ENCODE results near the gene GP9.

GP9 gene

DNA sequence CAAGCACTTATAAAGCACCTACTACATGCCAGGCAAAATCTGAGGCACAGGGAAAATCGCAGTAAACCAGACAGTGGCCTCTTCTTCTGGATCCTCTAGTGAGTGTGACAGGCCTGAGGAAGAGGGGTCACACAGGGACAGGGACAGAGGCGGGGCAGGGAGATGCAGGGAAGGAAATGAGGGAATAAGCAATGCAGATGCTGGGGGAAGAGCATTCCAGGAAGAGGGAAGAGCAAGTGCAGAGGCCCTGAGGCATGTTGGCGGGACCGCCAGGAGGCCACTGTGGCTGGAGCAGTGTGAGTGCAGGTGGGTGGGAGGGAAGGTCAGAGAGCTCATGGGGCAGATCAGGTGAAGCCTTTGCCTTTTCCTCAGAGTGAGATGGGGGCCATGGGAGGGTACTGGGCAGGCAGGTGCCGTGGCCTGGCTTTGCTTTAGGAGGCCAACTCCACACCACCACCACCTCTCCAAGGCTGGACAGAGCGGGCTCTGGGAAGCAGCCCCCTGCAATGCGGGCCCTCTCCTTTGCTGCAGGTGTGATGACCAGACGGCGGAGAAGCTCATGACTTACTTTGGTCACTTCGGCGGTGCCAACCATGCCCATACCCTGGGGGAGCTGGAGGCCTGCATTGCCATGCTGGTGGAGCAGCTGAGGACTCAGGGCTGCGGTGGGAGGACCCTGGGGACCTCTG, 26.8 kb upstream of the GP9 start:
- TF ChIP-seq, protein P1, sequence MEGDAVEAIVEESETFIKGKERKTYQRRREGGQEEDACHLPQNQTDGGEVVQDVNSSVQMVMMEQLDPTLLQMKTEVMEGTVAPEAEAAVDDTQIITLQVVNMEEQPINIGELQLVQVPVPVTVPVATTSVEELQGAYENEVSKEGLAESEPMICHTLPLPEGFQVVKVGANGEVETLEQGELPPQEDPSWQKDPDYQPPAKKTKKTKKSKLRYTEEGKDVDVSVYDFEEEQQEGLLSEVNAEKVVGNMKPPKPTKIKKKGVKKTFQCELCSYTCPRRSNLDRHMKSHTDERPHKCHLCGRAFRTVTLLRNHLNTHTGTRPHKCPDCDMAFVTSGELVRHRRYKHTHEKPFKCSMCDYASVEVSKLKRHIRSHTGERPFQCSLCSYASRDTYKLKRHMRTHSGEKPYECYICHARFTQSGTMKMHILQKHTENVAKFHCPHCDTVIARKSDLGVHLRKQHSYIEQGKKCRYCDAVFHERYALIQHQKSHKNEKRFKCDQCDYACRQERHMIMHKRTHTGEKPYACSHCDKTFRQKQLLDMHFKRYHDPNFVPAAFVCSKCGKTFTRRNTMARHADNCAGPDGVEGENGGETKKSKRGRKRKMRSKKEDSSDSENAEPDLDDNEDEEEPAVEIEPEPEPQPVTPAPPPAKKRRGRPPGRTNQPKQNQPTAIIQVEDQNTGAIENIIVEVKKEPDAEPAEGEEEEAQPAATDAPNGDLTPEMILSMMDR (IDR thresholded peaks at IDR 0.05; ENCODE audit: low read depth, low read length, missing control alignments) = no peak
- H3K4me3 ChIP-seq (replicated peaks; ENCODE audit: low read depth, low read length) = no peak overlapping the region
- no peak for DNase-seq (ENCODE audit: extremely low read depth, low read depth)

DNA sequence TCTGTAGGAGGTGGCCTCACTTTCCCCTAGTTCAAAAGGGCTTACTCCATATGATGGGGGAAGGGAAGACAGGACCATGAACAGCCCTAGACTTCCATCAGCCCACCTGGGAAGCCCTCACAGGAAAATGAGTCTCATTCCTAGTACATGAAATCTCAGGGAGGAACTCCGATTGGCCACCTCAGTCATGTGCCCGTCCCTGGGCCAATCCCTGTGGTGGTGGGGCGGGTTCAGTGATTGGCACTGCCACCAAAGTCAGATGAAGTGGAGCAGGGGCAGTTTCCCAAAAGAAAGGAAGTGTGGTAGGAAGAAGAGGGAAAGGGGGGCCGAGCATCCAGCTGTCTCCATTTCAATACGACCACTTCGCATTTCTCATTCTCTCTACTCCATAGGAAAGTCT, 25.9 kb upstream of the GP9 start:
- DNase-seq (ENCODE audit: extremely low read depth, low read depth) = no peak
- H3K4me3 ChIP-seq (replicated peaks; ENCODE audit: low read depth, low read length) = no peak overlapping the region
- TF ChIP-seq, protein P1 (IDR thresholded peaks at IDR 0.05; ENCODE audit: low read depth, low read length, missing control alignments) = no peak

DNA sequence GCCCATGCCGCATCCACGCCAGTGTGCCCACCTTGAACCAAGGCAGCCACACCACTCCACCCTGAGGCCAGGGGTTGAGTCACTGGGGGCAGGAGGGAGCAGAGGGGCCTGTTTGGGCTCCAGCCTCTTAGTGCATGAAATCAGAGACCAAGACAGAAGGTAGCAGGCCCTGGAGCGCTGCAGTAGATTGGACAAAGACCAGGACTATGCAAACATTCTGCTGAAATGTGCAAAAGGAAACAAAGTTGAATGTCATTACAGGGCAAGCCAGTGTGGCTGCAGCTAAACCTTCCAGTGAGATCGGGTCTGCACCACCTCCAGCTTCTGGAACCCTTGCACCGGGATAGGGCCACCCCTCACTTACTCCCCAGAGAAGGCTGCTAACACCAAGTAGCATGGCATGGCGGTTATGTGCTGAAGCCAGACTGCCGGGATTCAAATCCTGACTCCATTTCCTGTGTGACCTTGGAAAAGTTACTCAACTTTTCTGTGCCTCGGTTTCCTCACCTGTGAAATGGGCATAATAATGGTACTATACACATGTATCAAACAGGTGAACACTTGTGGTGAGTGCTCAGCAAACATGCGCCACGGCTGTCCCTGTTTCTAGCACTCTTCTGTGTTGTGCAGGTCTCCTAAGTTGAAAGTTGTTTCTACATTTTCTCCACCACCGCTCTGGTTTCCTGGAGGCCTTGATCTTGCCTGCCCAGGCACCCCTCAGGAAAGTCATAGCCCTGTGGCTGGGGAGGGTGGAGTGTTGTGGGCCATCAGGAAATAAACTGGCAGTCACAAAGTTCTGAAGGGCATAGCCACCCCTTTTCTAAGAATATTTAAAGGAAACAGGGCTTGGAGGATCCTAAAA, 25.0 kb upstream of the GP9 start:
- no peak overlapping the region for H3K4me3 ChIP-seq (replicated peaks; ENCODE audit: low read depth, low read length)
- no peak for DNase-seq (ENCODE audit: extremely low read depth, low read depth)
- TF ChIP-seq, protein P1 (IDR thresholded peaks at IDR 0.05; ENCODE audit: low read depth, low read length, missing control alignments) = no peak

DNA sequence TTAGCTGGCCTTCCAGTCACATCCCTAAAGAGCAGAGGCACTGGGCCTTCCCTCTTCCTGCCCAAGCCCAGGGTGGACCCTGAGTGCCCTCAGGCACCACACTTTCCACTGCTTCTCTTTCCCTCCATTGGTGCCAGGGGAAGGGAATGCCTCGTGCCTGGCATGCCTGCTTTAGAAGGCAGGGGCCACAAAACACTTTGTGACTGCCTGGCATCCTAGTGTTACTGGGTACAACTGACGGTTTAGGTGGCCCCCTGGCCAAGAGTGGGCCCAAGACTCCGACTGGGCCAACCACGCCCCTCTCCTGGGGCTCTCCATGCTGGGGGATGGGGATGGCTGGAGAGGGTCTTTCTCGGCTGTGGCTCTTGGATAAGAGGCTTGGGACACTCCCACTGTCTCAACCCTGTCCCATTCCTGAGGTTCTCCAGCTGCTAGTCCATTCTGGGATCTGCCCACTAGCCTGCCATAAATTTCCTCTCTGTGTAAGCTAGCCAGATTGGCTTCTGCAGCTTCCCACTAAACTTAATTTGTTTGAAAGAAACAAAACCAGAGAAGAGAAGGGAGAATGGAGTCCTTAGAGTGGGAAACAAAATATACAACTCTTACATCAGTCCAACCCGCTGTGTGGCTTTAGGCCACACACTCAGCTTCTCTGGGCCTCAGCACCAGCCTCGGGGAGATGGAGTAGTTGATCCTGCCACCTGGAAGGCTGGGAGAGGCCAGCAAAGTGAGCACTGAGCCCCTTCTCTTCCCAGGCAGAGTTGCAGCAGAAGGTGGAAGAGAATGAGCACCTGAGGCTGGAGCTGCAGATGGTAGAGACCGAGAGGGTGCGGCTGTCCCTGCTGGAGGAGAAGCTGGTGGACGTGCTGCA, 24.1 kb upstream of the GP9 start:
- TF ChIP-seq, protein P1 (IDR thresholded peaks at IDR 0.05; ENCODE audit: low read depth, low read length, missing control alignments) = no peak
- DNase-seq (ENCODE audit: extremely low read depth, low read depth) = no peak
- no peak overlapping the region for H3K4me3 ChIP-seq (replicated peaks; ENCODE audit: low read depth, low read length)

DNA sequence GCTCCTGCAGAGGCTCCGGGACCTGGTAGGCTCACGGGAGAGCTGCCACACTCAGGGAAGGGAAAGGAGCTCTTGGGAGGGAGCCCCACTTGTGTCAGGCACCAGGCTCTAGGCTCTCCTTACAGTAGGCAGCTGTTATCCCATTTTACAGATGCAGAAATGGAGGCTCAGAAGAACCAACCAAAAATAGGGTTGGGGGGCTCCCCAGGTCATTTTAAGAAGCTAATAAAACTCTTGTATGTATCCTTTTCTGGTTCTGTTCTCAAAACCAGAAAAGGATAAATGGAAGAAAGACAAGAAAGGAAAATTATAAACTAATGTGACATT, 23.5 kb upstream of the GP9 start:
- no peak overlapping the region for H3K4me3 ChIP-seq (replicated peaks; ENCODE audit: low read depth, low read length)
- DNase-seq (ENCODE audit: extremely low read depth, low read depth) = no peak
- TF ChIP-seq, protein P1 (IDR thresholded peaks at IDR 0.05; ENCODE audit: low read depth, low read length, missing control alignments) = no peak

DNA sequence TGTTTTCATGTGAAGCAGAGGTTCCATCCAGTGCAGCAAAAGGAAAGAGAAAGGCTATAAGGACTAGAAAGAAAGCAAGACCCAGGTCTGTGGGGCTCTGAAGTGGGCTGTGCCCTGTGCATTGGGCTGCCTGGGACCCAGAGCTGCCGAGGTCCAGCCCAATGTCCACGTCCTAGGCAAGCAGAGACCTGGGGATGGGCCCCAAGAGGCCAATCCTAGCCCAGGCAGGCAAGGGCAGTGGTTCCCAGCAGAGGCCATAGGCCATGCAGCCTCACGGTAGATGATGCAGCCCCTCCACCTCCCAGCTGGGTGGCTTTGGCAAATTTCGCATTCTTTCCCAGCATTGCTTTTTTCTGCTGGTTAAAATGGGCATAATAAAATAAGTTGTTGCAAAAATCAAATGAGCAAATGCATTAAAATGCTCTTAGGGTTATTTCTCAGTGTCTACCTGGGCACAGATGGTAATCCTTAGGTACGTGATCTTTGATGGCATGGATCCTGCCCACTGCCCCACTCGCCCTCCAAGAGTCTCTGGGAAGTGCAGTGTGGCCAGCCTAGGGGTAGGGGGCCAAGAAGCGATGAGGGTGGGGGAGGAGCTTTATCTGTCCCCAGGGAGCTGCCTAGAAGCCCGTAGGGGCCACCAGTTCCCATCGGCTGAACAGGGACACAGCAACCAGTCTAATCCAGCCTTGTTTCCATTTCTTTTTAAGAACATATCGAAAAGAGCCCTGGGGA, 22.3 kb upstream of the GP9 start:
- TF ChIP-seq, protein P1 (IDR thresholded peaks at IDR 0.05; ENCODE audit: low read depth, low read length, missing control alignments) = no peak
- no peak for DNase-seq (ENCODE audit: extremely low read depth, low read depth)
- H3K4me3 ChIP-seq (replicated peaks; ENCODE audit: low read depth, low read length) = no peak overlapping the region
